Ovary (tissue), 9 donors: ENCODE data around the gene RGS10. TPM values are rescaled to one million over a fixed set of nuclear protein-coding genes. Genes with fewer than 3 reads are reported as not detected.
"Not testable (repeated sequence)": the region's sequence is repeated elsewhere in the genome, so short reads cannot be mapped to it uniquely, and the experiment has no call there.

Source experiments
- DNase-seq, 5 donors: peaks; one replicate each; pipeline ENCODE4 v3.0.0-alpha.2; 2019 to 2020
- H3K27ac ChIP-seq, 2 donors: fragments of 200-600 bp; one replicate each; pipeline versions ENCODE4 v1.5.1 to v1.8.0; 2019 to 2022
- H3K27me3 ChIP-seq: fragments of 200-600 bp; one replicate; pipeline ENCODE4 v1.8.0; 2022
- H3K36me3 ChIP-seq: fragments of 200-600 bp; sonication (generic); one replicate; pipeline ENCODE4 v1.5.1; 2019
- H3K4me1 ChIP-seq: one replicate; pipeline ENCODE4 v1.8.1; 2013; ENCODE audit warnings: mild to moderate bottlenecking, moderate library complexity; ENCODE audit not compliant: insufficient read depth
- H3K4me3 ChIP-seq: fragments of 200-600 bp; sonication (generic); one replicate; pipeline ENCODE4 v1.5.1; 2017
- H3K9me3 ChIP-seq, 2 donors: fragments of 200-600 bp in 1 of 2; sonication (generic) in 1 of 2; one replicate each; pipeline versions ENCODE4 v1.5.1 to v1.8.1; 2013 to 2019; ENCODE audit warnings: mild to moderate bottlenecking in 1 of 2, moderate library complexity in 1 of 2
- CTCF ChIP-seq, 3 donors: fragments of 450-650 bp in 2 of 3; fragments of 200-600 bp in 1 of 3; IDR thresholded peaks; one replicate each; pipeline versions ENCODE4 v1.5.1 to v1.8.0; 2016 to 2022; ENCODE audit warnings: antibody characterized with exemption in 3 of 3, mild to moderate bottlenecking in 1 of 3
- EP300 ChIP-seq: sonication (generic); formaldehyde crosslinking; IDR thresholded peaks from one replicate; pipeline ENCODE4 v1.6.1; 2017; ENCODE audit warnings: antibody characterized with exemption
- POLR2A ChIP-seq: fragments of 450-650 bp; IDR thresholded peaks from one replicate; pipeline ENCODE4 v1.6.1; 2017; ENCODE audit warnings: antibody characterized with exemption, mild to moderate bottlenecking, moderate library complexity
- WGBS, 3 donors: extraction: QIAGEN DNeasy Blood & Tissue Kit in 1 of 3; methylation state at CpG; one replicate each; pipeline versions ENCODE4 v1.1.5 to v1.1.7; 2013 to 2017; 5-methylcytosine and 5-hydroxymethylcytosine counted together
- intact Hi-C, 4 donors: fragments of 100-400 bp; cut with DNase I; formaldehyde crosslinking; loops; one replicate each; pipeline versions ENCODE4 v1.11.0 to v1.15.1; 2022 to 2023
- polyA plus RNA-seq, 2 donors: library from polyadenylated mRNA; stranded (reverse); fragments of 200-250 nt in 1 of 2; fragments of 350-450 nt in 1 of 2; fragmentation: Illumina TruSeq in 1 of 2; extraction: RNeasy Lipid Tissue Mini Kit (QIAGEN cat#74804) in 1 of 2; gene quantifications; one replicate each; pipeline ENCODE4 v1.2.3, GENCODE V29; 2013 to 2014
- total RNA-seq, 7 donors: library from RNA; depleted of rRNA in 2 of 7; stranded (reverse); fragments of >200 nt in 2 of 7; fragmentation: NEBNext Ultra II Directional in 3 of 7; extraction: Animal tissue kit (Norgen Biotek cat#: 25700) in 3 of 7; gene quantifications; one replicate each; pipeline versions ENCODE4 v1.1.0 to v1.2.4, GENCODE V29; 2016 to 2023
- donor health status: DM: no; HTN: no; CAD: no; lungs with moderate emphysema.
- donor health status: DM: no; HTN: no; CAD: no.
- donor health status: Bipolar disorder and iron deficiency.
- donor health status: DM: yes; HTN: yes; CAD: no.
- donor health status: DM: no; HTN: no; CAD: no.
- donor health status: DM: yes; HTN: yes; CAD: no.

Gene RGS10
- total and polyA plus RNA-seq, 9 donors, result 7.6 to 63.3 (median 20.4) TPM

GRCh38 chr10:119531067-119531466 is 11.5 kb downstream of the RGS10 start:
- no peak overlapping the region for H3K4me3 ChIP-seq
- no peak for DNase-seq
- H3K9me3 ChIP-seq, result no peaks in the 10 kb centered on the region
- 2 to 10% (median 7%) methylated on average over 1 of the region's 1 CpG for WGBS, 3 donors
- no peaks in the 10 kb centered on the region for H3K36me3 ChIP-seq
- TF ChIP-seq CTCF (IDR thresholded peaks at IDR 0.05) (no peak), EP300 (no peak), POLR2A (no peak)
- intact Hi-C loops, result no loop called here
- H3K27ac ChIP-seq, result no peak overlapping the region
- H3K4me1 ChIP-seq, result peaks cover 5% of the 10 kb centered on the region
- H3K27me3 ChIP-seq, result no peaks in the 10 kb centered on the region

GRCh38 chr10:119528663-119529237 is 13.8 kb downstream of the RGS10 start:
- H3K4me1 ChIP-seq, H3K27ac ChIP-seq, H3K4me3 ChIP-seq, DNase-seq, H3K9me3 ChIP-seq, H3K36me3 ChIP-seq, intact Hi-C loops, H3K27me3 ChIP-seq: not testable (repeated sequence)
- WGBS, 3 donors, result 50 to 61% (median 58%) methylated on average over 8 of the region's 8 CpGs

GRCh38 chr10:119526621-119527592 is 15.6 kb downstream of the RGS10 start:
- 65 to 71% (median 68%) methylated on average over 18 of the region's 18 CpGs for WGBS, 3 donors
- Histone ChIP-seq H3K4me3 (no peak overlapping the region), H3K27me3 (no peaks in the 10 kb centered on the region), H3K27ac (no peak overlapping the region), H3K4me1 (peaks cover 5% of the 10 kb centered on the region), H3K36me3 (no peaks in the 10 kb centered on the region), H3K9me3 (no peaks in the 10 kb centered on the region)
- TF ChIP-seq CTCF (IDR thresholded peaks at IDR 0.05) (no peak), EP300 (no peak), POLR2A (no peak)
- DNase-seq, result no peak
- intact Hi-C loops, result no loop called here

- Histone ChIP-seq H3K36me3 (no peaks in the 10 kb centered on the region), H3K4me1 (peaks cover 2% of the 10 kb centered on the region), H3K27me3 (no peaks in the 10 kb centered on the region), H3K9me3 (no peaks in the 10 kb centered on the region), H3K27ac (no peak overlapping the region), H3K4me3 (no peak overlapping the region)
- WGBS, 3 donors, result 9 to 47% (median 23%) methylated on average over 1 of the region's 1 CpG
- TF ChIP-seq CTCF (IDR thresholded peaks at IDR 0.05) (no peak), EP300 (no peak), POLR2A (no peak)
- intact Hi-C loops, result no loop called here
- no peak for DNase-seq
These were observed 16.4 kb downstream of the RGS10 start for GRCh38 chr10:119526149-119526548.

- intact Hi-C loops, result no loop called here
- Histone ChIP-seq H3K4me1 (peaks cover 2% of the 10 kb centered on the region), H3K27ac (no peak overlapping the region), H3K36me3 (no peaks in the 10 kb centered on the region), H3K4me3 (no peak overlapping the region), H3K27me3 (no peaks in the 10 kb centered on the region), H3K9me3 (no peaks in the 10 kb centered on the region)
- WGBS, 3 donors, result 72 to 76% (median 73%) methylated on average over 5 of the region's 5 CpGs
- TF ChIP-seq EP300 (no peak), CTCF (IDR thresholded peaks at IDR 0.05) (no peak), POLR2A (no peak)
- DNase-seq, result no peak
These were observed 17.4 kb downstream of the RGS10 start for GRCh38 chr10:119525116-119525515.
